T follicular helper cell (primary cell): ENCODE results near the gene EEF1A2.
"Not testable (repeated sequence)": the region's sequence is repeated elsewhere in the genome, so short reads cannot be mapped to it uniquely, and the experiment has no call there.

ENCODE experiments used
- DNase-seq: peaks from one replicate; pipeline ENCODE4 v3.0.0-alpha.2; 2020; ENCODE audit warnings: low read depth

The EEF1A2 gene

DNA sequence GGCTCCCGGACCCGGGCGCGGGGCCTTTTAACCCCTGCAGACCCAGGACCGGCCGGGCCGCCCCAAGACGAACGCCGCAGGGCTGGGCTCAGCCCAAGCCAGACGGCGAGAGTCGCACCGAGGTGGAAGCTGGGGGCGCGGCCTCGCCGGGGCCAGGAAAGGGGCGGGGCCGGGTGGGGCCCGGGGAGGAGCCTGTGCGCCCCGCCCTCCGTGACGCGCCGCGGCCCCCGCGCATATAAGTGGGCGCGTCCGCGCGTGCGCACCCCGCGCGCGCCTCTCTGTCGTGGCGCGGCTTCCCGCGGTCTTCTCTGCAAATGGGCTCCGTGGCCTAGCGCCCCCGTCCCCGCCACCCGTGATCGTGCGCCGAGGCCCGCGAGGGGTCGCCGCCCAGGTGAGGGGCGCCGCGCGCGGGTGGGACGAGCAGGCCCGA is 21.6 kb upstream of the EEF1A2 start, which contains the start of gene PPDPF:
Gene PPDPF (plus strand): TSS at position 262 of the 430 bp plus-strand sequence. CDS start 544 bp downstream, outside the sequence.
- peak; percentile 80 for DNase-seq

DNA sequence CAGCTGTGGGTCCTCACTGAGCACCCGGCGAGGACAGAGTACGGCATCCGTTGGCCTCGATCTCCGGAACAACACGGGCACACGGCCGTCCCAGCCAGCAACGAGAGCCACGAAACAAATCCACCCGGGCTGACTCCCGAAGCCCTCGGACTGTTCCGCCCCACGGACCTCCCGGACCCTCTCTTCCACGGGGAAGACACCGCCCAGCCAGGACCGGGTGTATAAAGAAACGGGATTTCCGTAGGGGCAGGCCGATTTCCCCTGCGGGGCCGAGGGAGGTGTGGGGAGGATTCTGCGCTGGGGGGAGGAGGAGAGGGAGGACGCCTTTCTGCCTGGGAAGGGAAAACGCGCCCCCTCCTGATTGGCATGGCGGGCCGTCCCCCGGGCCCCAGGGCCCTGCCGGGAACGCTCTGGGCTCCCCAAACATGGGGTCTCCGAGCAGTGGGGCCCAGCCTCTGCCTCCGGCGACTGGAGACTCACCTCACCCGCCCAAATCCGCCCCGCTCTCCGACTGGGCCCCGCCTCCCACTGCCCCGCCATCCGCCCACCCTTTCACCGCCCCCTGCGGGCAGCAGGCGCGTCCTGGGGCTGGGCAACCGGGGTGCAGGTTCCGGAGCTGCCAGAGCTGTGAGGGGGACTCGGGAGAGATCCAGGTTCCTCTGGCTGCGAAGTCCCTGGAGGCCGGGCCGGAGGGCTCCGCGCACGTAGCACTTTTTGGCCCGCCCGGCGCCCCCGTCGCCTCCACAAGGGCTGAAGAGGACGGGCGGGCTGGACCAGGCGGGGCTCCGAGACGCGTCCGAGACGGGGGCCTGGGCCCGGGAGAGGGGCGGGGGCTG is 21.0 kb upstream of the EEF1A2 start:
- DNase-seq: peak; percentile 43

DNA sequence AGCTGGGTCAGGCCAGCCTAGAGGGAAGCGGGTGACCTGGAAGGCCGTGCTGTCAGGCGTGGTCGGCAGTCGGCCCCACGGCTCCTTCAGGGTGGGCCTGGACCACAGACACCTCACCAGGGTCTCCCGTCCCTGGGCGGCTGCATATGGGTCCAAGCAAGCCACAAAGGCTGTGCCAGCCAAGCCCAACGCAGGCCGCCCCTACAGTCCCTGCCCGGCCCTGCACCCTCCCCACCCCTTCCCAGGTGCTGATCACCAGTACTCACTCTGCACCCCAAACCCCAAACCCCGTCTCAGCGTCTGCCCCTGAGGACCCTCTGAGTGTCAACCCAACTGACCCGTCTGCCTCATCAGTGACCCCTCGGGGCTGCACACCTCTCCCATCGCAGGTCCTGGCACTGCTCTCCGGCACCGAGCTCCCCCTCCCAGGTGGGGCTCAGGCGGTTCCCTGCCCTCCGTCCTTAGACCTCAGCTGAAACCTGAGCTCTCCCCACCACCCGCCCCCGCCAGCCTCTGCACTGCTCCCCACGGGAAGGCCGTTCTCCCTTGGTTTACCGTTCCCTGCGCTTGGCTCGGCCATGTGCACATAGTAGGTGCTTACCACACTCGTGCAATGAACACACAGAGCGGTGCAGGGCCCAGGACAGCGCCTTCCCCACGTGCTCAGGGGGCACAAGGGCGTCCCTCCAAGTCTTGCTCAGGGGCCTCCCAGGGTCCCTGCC is 20.2 kb upstream of the EEF1A2 start:
- no peak for DNase-seq

DNA sequence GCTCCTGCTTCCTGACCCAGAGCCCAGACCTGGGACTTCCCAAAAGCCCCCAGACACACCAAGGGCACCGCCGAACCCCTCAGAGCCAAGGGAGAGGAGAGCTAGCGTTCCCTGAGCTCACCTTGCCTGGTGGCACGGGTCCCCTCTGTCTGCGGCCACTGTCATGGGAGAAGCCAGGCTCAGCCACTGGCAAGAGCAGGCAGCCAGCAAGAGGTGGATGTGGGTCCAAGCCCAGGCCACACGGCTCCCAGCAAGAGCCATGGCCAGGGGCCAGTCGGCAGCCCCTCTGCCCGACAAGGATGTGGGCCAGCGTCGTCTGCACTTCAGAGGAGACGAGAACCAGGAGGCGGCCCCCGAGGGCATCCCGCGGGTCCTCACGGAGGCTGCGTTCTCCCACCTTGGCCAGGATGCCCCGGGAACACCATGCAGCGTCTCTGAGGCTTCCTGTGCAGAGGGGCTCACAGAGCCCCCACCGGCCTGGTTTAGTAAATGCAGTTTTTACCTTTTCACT is 19.5 kb upstream of the EEF1A2 start:
- DNase-seq: no peak

DNA sequence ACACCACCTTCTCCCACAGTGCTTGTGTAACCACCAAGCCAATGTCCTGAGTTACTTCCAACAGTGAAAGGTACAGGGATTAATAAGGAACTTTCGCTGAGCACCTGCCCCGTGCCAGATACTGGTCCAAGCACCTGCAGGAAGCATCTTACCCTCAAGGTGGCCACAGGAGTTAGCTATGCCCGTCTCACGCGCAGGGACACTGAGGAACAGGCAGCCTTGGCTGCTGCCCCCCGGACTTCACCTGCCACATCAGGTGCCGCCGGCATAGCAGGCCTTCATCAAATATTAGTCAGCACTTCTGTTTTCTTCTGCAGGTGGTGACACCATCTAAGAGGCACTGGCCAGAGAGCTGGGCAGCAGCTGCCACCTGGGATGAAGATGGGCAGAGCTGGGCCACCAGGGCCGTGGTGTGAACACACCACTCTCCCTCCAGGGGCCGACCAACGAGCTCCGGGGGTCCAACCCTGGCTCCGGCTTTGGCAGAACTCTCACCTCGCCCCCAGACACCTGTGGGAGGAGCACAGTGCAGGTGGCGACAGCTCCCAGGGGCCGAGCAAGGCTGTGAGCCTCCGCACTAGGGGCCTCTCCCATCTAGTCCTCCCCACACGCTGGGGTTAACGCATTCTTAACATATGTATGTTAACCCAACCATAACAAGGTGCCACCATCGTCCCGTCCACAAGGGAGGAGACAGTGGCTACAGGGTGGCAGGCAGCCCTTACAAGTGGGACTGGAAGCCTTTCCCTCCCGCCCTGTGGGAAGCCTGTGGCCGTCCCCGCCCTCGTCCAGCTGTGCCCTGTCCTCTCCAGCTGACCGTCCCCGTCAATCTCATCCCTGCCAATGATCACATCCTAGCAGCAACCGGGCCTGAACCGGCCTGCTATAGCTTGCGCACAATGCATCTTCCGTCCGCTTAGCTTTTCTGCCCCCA is 18.8 kb upstream of the EEF1A2 start:
- no peak for DNase-seq

DNA sequence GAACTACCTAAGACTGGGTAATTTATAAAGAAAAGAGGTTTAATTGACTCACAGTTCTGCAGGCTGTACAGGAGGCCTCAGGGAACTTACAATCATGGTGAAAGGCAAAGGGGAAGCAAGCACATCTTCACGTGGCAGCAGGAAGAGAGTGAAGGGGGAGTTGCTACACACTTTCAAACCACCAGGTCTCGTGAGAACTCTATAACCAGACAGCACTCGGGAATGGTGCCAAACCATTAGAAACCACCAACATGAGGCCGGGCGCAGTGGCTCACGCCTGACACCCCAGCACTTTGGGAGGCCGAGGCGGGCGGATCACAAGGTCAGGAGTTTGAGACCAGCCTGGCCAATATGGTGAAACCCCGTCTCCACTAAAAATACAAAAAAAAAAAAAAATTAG is 15.6 kb upstream of the EEF1A2 start:
- DNase-seq: not testable (repeated sequence)

DNA sequence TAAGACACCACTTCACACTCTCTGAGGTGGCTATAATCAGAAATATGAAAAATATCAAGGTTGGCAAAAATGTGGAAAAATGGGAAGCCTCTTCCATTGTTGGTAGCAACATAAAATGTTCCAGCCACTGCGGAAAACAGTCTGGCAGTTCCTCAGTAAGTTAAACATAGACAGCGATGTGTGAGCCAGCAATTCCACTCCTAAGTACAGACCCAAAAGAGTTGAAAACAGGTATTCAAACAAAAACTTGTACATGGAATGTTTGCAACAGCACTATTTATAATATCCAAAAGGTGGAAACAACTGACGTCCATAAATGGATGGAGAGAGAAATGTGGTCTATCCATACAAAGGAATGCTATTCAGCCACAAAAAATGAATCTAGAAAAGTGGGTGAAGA is 14.3 kb upstream of the EEF1A2 start:
- DNase-seq: no peak

DNA sequence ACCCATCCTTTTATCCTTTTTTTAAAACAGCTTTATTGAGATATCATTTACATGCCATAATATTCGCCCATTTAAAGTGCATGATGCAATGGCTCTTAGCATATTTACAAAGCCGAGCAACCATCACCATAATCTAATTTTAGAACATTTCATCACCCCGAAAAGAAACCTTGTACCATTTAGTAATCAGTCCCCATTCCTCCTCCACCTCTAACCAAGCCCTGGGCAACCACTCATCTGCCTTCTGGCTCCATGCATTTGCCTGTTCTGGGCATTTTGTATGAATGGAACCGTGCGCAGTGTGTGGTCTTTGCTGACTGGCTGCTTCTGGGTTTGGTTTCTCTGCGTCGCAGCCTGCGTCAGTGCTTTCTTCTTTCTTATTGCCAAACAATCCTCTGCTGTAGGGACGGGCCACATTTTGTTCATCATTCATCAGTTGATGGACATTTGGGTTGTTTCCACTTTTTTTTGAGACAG is 10.2 kb upstream of the EEF1A2 start:
- no peak for DNase-seq

DNA sequence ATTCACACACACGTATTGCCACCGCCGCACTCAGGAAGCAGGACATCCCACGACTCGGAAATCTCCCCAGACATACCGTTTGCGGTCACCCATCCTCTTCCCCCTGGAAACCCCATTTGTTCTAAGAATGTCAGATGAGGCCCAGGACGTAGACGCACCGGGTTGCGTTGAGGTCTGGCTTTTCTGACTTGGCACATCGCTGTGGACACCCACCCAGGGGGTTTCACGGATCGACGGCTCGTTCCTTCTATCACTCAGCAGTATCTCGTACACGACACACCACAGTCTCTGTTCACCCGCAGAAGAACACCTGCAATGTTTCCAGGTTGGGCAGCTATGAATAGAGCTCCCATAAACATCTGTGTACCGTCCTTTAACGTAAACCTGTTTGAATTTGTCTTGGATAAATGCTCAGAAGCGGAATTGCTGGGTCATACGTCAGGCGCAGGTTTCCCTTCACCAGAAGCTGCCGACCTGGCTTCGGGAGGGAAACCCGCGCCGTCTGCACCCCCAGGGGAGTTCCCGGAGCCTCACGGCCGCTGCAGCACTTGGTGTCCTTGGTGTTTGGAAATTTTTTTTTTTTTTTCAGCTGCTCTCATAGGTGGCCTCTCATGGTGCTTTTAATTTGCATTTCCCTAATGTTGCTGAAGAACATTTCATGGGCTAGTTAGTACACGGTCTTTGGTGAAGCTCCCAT is 9.3 kb upstream of the EEF1A2 start:
- DNase-seq: no peak

DNA sequence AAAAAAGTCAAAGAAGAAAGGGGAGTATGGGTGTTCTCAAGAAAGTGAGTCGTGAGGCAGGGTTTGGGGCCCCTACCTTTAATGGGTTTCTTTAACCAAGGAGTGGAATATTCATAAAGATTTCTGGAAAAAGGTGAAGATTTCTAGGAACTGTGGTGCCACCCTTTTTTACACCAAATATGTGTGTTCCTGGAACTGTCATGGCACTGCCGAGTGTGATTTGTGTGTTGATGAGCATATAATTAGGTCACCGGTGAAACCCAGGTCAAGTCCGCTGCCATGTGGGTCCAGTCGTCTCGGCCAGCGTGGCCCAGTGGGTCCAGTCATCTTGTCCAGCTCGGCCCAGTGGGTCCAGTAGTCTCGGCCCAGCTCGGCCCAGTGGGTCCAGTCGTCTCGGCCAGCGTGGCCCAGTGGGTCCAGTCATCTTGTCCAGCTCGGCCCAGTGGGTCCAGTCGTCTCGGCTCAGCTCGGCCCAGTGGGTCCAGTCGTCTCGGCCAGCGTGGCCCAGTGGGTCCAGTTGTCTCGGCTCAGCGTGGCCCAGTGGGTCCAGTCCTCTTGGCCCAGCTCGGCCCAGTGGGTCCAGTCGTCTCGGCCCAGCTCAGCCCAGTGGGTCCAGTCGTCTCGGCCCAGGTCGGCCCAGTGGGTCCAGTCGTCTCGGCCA is 8.3 kb upstream of the EEF1A2 start:
- no peak for DNase-seq

DNA sequence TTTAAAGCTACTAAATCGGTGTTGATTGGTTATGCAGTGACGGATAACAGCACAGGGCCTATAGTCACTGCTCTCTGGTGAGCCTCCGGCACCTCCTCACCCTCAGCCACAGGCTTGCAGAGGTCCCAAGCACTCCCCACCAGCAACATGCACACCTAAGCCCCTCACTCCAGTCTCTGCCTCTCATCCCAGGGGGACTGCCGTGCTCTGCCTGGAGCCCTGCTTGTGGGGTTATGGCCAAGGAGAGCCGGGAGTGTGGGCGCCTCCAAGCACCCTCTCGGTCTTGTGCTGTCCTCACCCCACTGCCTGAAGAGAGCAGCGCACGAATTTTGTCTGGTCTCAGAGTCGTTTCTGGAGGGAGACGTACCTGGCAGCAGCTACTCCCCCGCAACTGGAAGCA is 6.8 kb upstream of the EEF1A2 start:
- no peak for DNase-seq

DNA sequence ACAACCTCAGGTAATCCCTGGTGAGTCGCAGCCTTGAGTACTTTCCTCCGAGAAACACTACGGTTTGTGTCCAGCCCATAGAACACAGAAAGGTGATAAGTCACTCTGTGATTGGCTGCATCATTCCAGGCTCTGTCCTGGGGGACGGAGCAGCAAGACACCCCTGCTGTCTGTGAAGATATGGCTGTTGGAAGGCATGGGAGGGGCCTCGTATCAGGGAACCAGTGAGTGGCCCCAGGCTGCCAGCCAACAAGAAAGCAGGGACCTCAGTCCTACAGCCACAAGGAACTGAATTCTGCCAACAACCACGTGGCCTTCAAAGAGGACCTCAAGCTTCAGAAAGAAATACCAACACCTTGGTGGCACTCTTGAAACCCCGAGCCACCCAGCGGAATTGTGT is 6.4 kb upstream of the EEF1A2 start:
- DNase-seq: no peak

DNA sequence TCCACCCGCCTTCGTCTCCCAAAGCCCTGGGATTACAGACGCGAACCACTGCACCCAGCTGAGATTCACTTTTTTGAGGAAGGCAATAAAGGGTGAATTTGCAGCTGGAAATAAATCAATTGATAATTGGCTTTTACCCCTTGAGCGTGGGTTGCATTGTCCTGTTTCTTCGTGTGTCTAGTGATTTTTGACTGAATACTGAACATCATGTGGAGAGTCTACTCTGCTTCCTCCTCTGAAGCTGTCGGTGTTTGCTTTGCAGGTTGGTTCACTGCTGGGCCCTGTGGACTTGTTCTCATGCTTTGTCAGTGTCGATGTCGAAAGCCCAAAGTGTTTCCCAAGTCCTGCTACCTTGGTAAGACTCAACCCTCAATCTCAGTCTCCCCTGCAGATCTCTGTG is 5.8 kb upstream of the EEF1A2 start:
- DNase-seq: no peak

DNA sequence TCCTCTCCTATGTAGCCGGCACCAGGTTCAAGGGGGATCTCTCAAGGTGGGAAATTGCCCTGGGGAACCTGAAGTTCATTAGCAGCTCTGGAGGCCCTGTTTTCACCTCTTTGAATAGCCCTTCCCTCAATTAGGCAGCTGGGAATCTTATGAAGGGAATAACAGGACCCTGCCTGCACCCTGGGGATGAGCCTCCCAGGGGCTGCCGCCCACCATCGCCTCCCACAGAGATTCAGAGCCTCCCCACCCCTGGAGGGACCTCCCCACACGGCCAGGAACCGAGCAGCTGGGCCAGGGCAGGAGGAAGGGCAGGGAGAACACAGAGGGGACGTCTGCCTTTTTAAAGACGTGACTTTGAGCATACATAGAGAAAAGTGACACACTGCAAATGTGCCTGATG is 4.6 kb upstream of the EEF1A2 start:
- no peak for DNase-seq

DNA sequence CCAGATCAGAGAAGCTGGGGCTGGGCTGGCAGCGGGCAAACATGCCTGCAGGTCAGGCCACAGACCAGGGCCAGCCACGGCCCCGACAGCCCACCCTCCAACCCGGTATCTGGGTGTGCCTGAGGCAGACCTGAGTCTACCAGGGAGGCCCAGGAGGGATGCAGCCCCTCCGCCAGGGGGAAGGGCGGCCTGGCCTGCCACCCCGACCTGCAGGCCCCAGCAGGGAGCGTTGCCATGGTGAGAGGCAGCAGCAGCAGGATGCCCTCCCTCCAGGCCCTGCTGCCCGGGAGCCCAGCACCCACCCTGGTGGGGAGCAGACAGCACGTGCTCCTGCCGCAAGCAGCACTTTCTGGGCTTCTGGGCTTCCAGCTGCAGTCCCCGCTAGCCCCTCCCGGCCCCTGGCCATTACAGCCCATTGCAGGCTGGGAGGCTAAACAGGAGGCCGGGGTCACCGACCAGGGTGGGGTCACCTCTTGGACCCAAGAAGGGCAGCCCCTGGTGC is 3.8 kb upstream of the EEF1A2 start:
- DNase-seq: no peak

DNA sequence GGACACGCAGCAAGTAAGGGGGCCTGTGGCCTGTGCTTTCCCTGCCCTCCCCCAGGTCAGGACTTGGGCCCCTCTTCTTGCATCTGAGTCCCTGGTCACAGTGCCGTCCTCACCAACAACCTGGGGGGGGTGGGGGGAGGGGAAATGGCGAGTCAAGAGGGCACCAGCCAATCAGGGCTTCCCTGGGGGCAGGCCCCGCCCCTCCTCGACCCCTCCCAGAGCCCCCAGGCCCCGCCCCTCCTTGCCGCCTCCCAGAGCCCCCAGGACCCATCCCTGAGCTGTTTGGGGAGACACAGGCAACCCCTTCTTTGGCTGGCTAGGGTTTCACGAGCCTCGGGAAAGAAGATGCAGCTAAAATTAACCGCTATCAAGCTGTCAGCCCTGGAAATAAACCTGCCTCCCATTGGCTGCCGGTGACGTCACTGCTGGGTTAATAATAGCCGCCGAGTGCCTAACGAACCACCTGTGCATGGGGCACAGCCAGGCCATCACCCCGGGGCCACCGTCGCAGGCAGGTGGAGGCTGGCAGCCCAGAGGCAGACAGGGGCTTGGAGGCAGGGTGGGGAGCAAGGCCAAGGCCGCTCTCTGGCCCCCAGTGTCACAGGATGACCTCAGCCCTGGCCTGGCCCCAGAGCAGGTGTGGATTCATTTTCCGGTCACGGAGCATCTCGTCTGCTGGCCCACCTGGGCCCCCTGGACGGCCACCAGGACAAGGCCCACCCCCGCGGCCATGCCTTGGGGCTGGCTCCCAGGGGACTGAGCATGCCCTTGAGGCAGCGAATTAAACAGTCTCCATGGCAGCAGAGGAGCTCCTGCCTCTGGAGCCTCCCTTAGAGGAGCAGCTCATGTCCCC is 3.2 kb upstream of the EEF1A2 start:
- no peak for DNase-seq

DNA sequence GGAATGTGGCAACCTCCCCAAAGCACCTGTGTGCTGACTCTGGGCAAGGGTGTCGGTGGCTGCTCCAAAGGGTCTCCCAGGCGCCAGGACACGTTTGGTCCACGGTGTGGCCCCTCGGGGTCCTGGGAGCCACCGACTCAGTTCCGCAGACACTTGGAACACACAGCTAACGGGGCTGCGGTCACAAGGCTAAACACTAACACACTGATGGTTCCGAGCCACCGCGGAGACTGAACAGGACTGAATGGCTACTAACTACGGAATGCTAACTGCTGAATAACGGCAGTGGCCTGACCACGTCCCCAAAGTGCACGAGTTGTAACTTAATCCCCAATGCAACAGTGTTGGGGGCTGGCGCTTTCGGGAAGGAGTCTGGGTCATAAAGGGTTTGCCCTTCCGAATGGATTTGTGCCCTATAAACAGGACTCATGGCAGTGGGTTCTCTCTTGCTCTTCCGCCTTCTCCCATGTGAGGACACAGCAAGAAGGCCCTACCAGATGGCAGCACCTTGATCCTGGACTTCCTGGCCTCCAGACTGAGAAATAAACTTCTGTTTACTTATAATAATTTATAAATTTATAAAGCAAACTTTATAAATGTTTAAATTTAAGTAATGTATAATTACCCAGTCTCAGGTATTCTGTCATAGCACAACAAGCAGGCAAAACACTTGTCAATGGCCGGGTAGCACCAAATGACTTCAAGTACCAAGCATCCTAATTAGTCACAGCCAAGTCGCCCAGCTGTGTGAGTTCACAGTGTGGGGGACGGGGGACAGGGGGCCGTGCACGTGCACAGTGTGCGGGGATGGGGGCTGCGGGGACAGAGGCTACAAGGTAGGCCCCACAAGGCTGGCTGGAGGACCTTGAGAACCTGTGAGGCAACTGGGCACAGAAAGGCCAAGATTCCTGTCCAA is 2.3 kb upstream of the EEF1A2 start:
- no peak for DNase-seq

DNA sequence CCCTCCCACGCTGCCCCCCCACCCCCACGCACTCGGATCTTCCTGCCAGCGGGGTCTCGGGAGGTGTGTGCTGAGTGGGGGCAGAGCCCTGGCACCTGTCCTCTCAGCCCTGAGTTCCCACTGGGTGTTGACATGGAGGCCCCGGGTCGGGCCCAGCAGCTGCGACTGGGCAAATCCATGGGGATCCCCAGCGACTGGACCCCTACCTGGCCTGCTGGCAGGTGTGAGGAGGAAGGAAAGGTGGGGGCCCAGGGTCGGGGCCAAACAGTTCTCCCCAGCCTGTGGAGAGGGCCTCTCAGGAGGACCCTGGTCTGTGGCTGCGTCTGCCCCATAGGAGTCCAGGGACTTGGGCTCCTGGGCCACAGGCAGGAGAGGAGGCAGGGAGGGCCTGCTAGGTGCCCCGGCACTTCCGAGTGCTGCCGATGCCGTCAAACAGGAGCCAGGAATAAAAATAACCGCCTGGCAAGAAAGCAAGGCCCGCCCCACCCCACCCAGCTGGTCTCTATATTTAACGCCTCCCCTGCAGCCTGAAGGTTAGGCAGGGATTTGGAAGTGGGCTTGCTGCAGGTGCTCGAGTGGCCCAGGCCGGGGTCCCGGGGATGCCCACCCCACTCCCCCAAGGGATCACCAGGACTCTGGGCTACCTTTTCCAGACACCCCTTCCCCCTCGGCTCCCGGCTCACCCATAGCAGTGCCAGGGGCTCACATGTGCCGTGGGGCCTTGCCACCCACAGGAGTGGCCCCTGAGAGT is 1.4 kb upstream of the EEF1A2 start:
- DNase-seq: no peak
